ENCODE data around the gene SORCS2. TPM values are rescaled to one million over a fixed set of nuclear protein-coding genes. Genes with fewer than 3 reads are reported as not detected.

SORCS2 gene
- total and polyA plus RNA-seq, 2 donors (not counting 1 experiment from before 2014, with no cell fraction given) = not detected

GRCh38 chr4:7746351-7747061 lies 554.2 kb downstream of the SORCS2 start:
- no peak overlapping the region for H3K4me3 Mint-ChIP-seq
- DNase-seq (no peak), ATAC-seq (ENCODE audit: low read depth) (no peak)
- Histone ChIP-seq H3K4me3 (ENCODE audit: control extremely low read depth in 1 of 5, extremely low read depth in 1 of 5, insufficient read depth in 1 of 5, low read depth in 2 of 5, low read length in 4 of 5) (no peak overlapping the region), H3K79me2 (ENCODE audit: control insufficient read depth, insufficient read depth, low read length) (no peaks in the 10 kb centered on the region), H3K9ac (ENCODE audit: low read length) (no peak overlapping the region), H3K9me3 (ENCODE audit: control extremely low read depth in 1 of 3, control insufficient read depth in 2 of 3, insufficient read depth in 1 of 3, low read length in 2 of 3) (no peaks in the 10 kb centered on the region), H2AFZ (ENCODE audit: insufficient read depth, low read depth, low read length, poor library complexity, severe bottlenecking) (no peak overlapping the region), H3K36me3 (replicated peaks in 1 of 2; ENCODE audit: control extremely low read depth in 1 of 2, control insufficient read depth in 1 of 2, extremely low read depth in 1 of 2, insufficient read depth in 2 of 2, low read length in 1 of 2) (no peaks in the 10 kb centered on the region), H4K20me1 (ENCODE audit: control insufficient read depth, insufficient read depth, low read length, poor library complexity, severe bottlenecking) (no peaks in the 10 kb centered on the region), H3K4me2 (replicated peaks; ENCODE audit: low read depth, low read length, poor library complexity, severe bottlenecking) (no peak overlapping the region), H3K27ac (ENCODE audit: low read length in 2 of 2) (no peak overlapping the region), H3K4me1 (ENCODE audit: control insufficient read depth in 2 of 2, insufficient read depth in 2 of 2, low read length in 2 of 2) (no peaks in the 10 kb centered on the region), H3K27me3 (replicated peaks in 1 of 4; ENCODE audit: control extremely low read depth in 1 of 4, control insufficient read depth in 3 of 4, insufficient read depth in 4 of 4, low read length in 3 of 4) (no peaks in the 10 kb centered on the region)
- no peak overlapping the region for H3K27ac Mint-ChIP-seq
- no peak for TF ChIP-seq EZH2 (IDR thresholded peaks at IDR 0.05; ENCODE audit: borderline replicate concordance, insufficient read depth, low read depth, low read length, poor library complexity, severe bottlenecking)
- no peak for TF ChIP-seq CTCF (IDR thresholded peaks at IDR 0.05)
- no peaks in the 10 kb centered on the region for H3K4me1 Mint-ChIP-seq
- no peaks in the 10 kb centered on the region for H3K9me3 Mint-ChIP-seq (ENCODE audit: insufficient read depth)
- H3K27me3 Mint-ChIP-seq = peaks cover 7% of the 10 kb centered on the region
- intact Hi-C loops (cut with micrococcal nuclease) = no loop called here
- WGBS (ENCODE audit: insufficient coverage) = 96% methylated on average over 20 of the region's 20 CpGs
- ChIA-PET CTCF (no interaction called here), POLR2A (no interaction called here)

GRCh38 chr4:7747062-7747385 lies 554.7 kb downstream of the SORCS2 start:
- Histone ChIP-seq H3K4me2 (replicated peaks; ENCODE audit: low read depth, low read length, poor library complexity, severe bottlenecking) (no peak overlapping the region), H4K20me1 (ENCODE audit: control insufficient read depth, insufficient read depth, low read length, poor library complexity, severe bottlenecking) (no peaks in the 10 kb centered on the region), H3K4me1 (ENCODE audit: control insufficient read depth in 2 of 2, insufficient read depth in 2 of 2, low read length in 2 of 2) (no peaks in the 10 kb centered on the region), H3K9me3 (ENCODE audit: control extremely low read depth in 1 of 3, control insufficient read depth in 2 of 3, insufficient read depth in 1 of 3, low read length in 2 of 3) (no peaks in the 10 kb centered on the region), H3K27ac (ENCODE audit: low read length in 2 of 2) (no peak overlapping the region), H3K79me2 (ENCODE audit: control insufficient read depth, insufficient read depth, low read length) (no peaks in the 10 kb centered on the region), H3K27me3 (replicated peaks in 1 of 4; ENCODE audit: control extremely low read depth in 1 of 4, control insufficient read depth in 3 of 4, insufficient read depth in 4 of 4, low read length in 3 of 4) (no peaks in the 10 kb centered on the region), H2AFZ (ENCODE audit: insufficient read depth, low read depth, low read length, poor library complexity, severe bottlenecking) (no peak overlapping the region), H3K36me3 (replicated peaks in 1 of 2; ENCODE audit: control extremely low read depth in 1 of 2, control insufficient read depth in 1 of 2, extremely low read depth in 1 of 2, insufficient read depth in 2 of 2, low read length in 1 of 2) (no peaks in the 10 kb centered on the region), H3K9ac (ENCODE audit: low read length) (no peak overlapping the region), H3K4me3 (ENCODE audit: control extremely low read depth in 1 of 5, extremely low read depth in 1 of 5, insufficient read depth in 1 of 5, low read depth in 2 of 5, low read length in 4 of 5) (no peak overlapping the region)
- ATAC-seq (ENCODE audit: low read depth) (no peak), DNase-seq (no peak)
- WGBS (ENCODE audit: insufficient coverage) = 83% methylated on average over 7 of the region's 7 CpGs
- no peak for TF ChIP-seq CTCF (IDR thresholded peaks at IDR 0.05)
- no peak for TF ChIP-seq EZH2 (IDR thresholded peaks at IDR 0.05; ENCODE audit: borderline replicate concordance, insufficient read depth, low read depth, low read length, poor library complexity, severe bottlenecking)
- H3K27ac Mint-ChIP-seq = no peak overlapping the region
- H3K9me3 Mint-ChIP-seq (ENCODE audit: insufficient read depth) = no peaks in the 10 kb centered on the region
- no peak overlapping the region for H3K4me3 Mint-ChIP-seq
- H3K27me3 Mint-ChIP-seq = peaks cover 7% of the 10 kb centered on the region
- intact Hi-C loops (cut with micrococcal nuclease) = no loop called here
- no peaks in the 10 kb centered on the region for H3K4me1 Mint-ChIP-seq
- POLR2A ChIA-PET = no interaction called here
- CTCF ChIA-PET = no interaction called here
